SK-N-MC (cell line): ENCODE data around the gene FHIT.

ENCODE experiments used
- EZH2 ChIP-seq: fragments of 200-600 bp; sonication (generic); IDR thresholded peaks from one replicate; pipeline ENCODE4 v1.6.1; 2017; ENCODE audit warnings: antibody characterized with exemption
- POLR2AphosphoS5 ChIP-seq: IDR thresholded peaks from 2 replicates; pipeline ENCODE4 v1.6.1; 2012; ENCODE audit warnings: mild to moderate bottlenecking, low read depth, low read length, borderline replicate concordance

- no peak for TF ChIP-seq POLR2AphosphoS5
- no peak for TF ChIP-seq EZH2
Measured at GRCh38 chr3:60501314-60501713, 749.9 kb downstream of the FHIT start.
